ENCODE measurements around the gene KPNA6.
A peak's percentile ranks its signal among the peaks of the same experiment; 100 is the strongest.
"Not testable (repeated sequence)": the region's sequence is repeated elsewhere in the genome, so short reads cannot be mapped to it uniquely, and the experiment has no call there.

Gene KPNA6

GRCh38 chr1:32143302-32143695 is 35.4 kb downstream of the KPNA6 start:
- not testable (repeated sequence) for DNase-seq

GRCh38 chr1:32144033-32144432 is 36.2 kb downstream of the KPNA6 start:
- DNase-seq: no peak

- not testable (repeated sequence) for DNase-seq
Observed at GRCh38 chr1:32147799-32148198, 39.9 kb downstream of the KPNA6 start.

- DNase-seq: no peak
Observed at GRCh38 chr1:32150847-32151246, 43.0 kb downstream of the KPNA6 start.

GRCh38 chr1:32151319-32151787 is 43.5 kb downstream of the KPNA6 start:
- DNase-seq: no peak

- DNase-seq: no peak
Observed at GRCh38 chr1:32159189-32159588, 51.3 kb downstream of the KPNA6 start.

GRCh38 chr1:32163405-32163804 is 55.5 kb downstream of the KPNA6 start:
- no peak for DNase-seq

GRCh38 chr1:32165633-32166032 is 57.8 kb downstream of the KPNA6 start:
- DNase-seq: not testable (repeated sequence)

GRCh38 chr1:32170991-32171390 is 63.1 kb downstream of the KPNA6 start:
- no peak for DNase-seq

- DNase-seq: no peak
Observed at GRCh38 chr1:32172621-32173245, 64.9 kb downstream of the KPNA6 start.

GRCh38 chr1:32178380-32179192 is 70.7 kb downstream of the KPNA6 start:
- DNase-seq: no peak

- DNase-seq: no peak
Observed at GRCh38 chr1:32179193-32179442, 71.3 kb downstream of the KPNA6 start.

GRCh38 chr1:32179443-32180185 is 71.8 kb downstream of the KPNA6 start, which contains the start of gene TXLNA:
TSS of gene TXLNA (plus strand) at chr1:32179675. CDS start at chr1:32180346, 671 bp downstream.
- DNase-seq: peak; percentile 35

- no peak for DNase-seq
Observed at GRCh38 chr1:32180186-32181060, 72.6 kb downstream of the KPNA6 start.

GRCh38 chr1:32181065-32181464 is 73.2 kb downstream of the KPNA6 start:
- no peak for DNase-seq

GRCh38 chr1:32181563-32181962 is 73.7 kb downstream of the KPNA6 start:
- DNase-seq: no peak

- no peak for DNase-seq
Observed at GRCh38 chr1:32182060-32182459, 74.2 kb downstream of the KPNA6 start.

- DNase-seq: no peak
Observed at GRCh38 chr1:32184650-32185049, 76.8 kb downstream of the KPNA6 start.

- DNase-seq: no peak
Observed at GRCh38 chr1:32186077-32186476, 78.2 kb downstream of the KPNA6 start.

- DNase-seq: no peak
Observed at GRCh38 chr1:32186491-32186890, 78.6 kb downstream of the KPNA6 start.

- DNase-seq: no peak
Observed at GRCh38 chr1:32187850-32188249, 80.0 kb downstream of the KPNA6 start.

GRCh38 chr1:32192220-32192948 is 84.5 kb downstream of the KPNA6 start:
- no peak for DNase-seq
